ENCODE measurements around the gene CCDC148. TPM values are rescaled to one million over a fixed set of nuclear protein-coding genes. Genes with fewer than 3 reads are reported as not detected.

Gene CCDC148
- total and polyA plus RNA-seq, 2 donors from 2014 or later: 6.6 to 21.0 TPM

- H3K36me3 ChIP-seq (ENCODE audit: control insufficient read depth in 2 of 3, insufficient read depth in 3 of 3, low read length in 3 of 3): no peaks in the 10 kb centered on the region
- no peak for FAIRE-seq
These were observed 235.2 kb downstream of the CCDC148 start for GRCh38 chr2:158221063-158222020.

GRCh38 chr2:158217593-158217992, 239.0 kb downstream of the CCDC148 start:
- Histone ChIP-seq H3K36me3 (ENCODE audit: control insufficient read depth in 2 of 3, insufficient read depth in 3 of 3, low read length in 3 of 3) (no peaks in the 10 kb centered on the region), H3K4me3 (ENCODE audit: low read length in 3 of 3) (no peak overlapping the region), H3K4me1 (ENCODE audit: control insufficient read depth in 2 of 3, insufficient read depth in 2 of 3, low read depth in 1 of 3, low read length in 3 of 3) (no peaks in the 10 kb centered on the region), H3K9me3 (ENCODE audit: control insufficient read depth in 2 of 3, insufficient read depth in 1 of 3, low read length in 3 of 3) (no peaks in the 10 kb centered on the region), H3K27ac (ENCODE audit: low read depth in 2 of 2, low read length in 2 of 2) (no peak overlapping the region), H3K9ac (ENCODE audit: low read length in 3 of 3) (no peak overlapping the region), H3K27me3 (ENCODE audit: control insufficient read depth, insufficient read depth, low read length) (no peaks in the 10 kb centered on the region)
- intact Hi-C loops (cut with DNase I): no loop called here
- no peak for TF ChIP-seq CTCF (IDR thresholded peaks at IDR 0.05; ENCODE audit: borderline replicate concordance, extremely low read depth, insufficient read depth)
- DNase-seq: no peak
- FAIRE-seq: no peak

More at GRCh38 chr2:158221063-158222020, 235.2 kb downstream of the CCDC148 start:
- no peak overlapping the region for H3K9ac ChIP-seq (ENCODE audit: low read length in 3 of 3)
- TF ChIP-seq CTCF (IDR thresholded peaks at IDR 0.05; ENCODE audit: borderline replicate concordance, extremely low read depth, insufficient read depth): no peak
- H3K4me1 ChIP-seq (ENCODE audit: control insufficient read depth in 2 of 3, insufficient read depth in 2 of 3, low read depth in 1 of 3, low read length in 3 of 3): no peaks in the 10 kb centered on the region
- H3K27me3 ChIP-seq (ENCODE audit: control insufficient read depth, insufficient read depth, low read length): no peaks in the 10 kb centered on the region
- no peaks in the 10 kb centered on the region for H3K9me3 ChIP-seq (ENCODE audit: control insufficient read depth in 2 of 3, insufficient read depth in 1 of 3, low read length in 3 of 3)
- no peak overlapping the region for H3K4me3 ChIP-seq (ENCODE audit: low read length in 3 of 3)
- no peak overlapping the region for H3K27ac ChIP-seq (ENCODE audit: low read depth in 2 of 2, low read length in 2 of 2)
- intact Hi-C loops (cut with DNase I): no loop called here
- DNase-seq: no peak

GRCh38 chr2:158214431-158214830, 242.1 kb downstream of the CCDC148 start:
- FAIRE-seq (peak; percentile 69), DNase-seq (peak in 1 of 5 donors; percentile 48)
- intact Hi-C loops (cut with DNase I): no loop called here
- Histone ChIP-seq H3K27ac (ENCODE audit: low read depth in 2 of 2, low read length in 2 of 2) (no peak overlapping the region), H3K4me3 (ENCODE audit: low read length in 3 of 3) (no peak overlapping the region), H3K36me3 (ENCODE audit: control insufficient read depth in 2 of 3, insufficient read depth in 3 of 3, low read length in 3 of 3) (no peaks in the 10 kb centered on the region), H3K27me3 (ENCODE audit: control insufficient read depth, insufficient read depth, low read length) (no peaks in the 10 kb centered on the region), H3K9ac (ENCODE audit: low read length in 3 of 3) (no peak overlapping the region), H3K9me3 (ENCODE audit: control insufficient read depth in 2 of 3, insufficient read depth in 1 of 3, low read length in 3 of 3) (no peaks in the 10 kb centered on the region), H3K4me1 (ENCODE audit: control insufficient read depth in 2 of 3, insufficient read depth in 2 of 3, low read depth in 1 of 3, low read length in 3 of 3) (no peaks in the 10 kb centered on the region)
- TF ChIP-seq CTCF (IDR thresholded peaks at IDR 0.05; ENCODE audit: borderline replicate concordance, extremely low read depth, insufficient read depth): no peak
